ENCODE data around the gene SLC37A3.
A peak's percentile ranks its signal among the peaks of the same experiment; 100 is the strongest.
"Not testable (repeated sequence)": the region's sequence is repeated elsewhere in the genome, so short reads cannot be mapped to it uniquely, and the experiment has no call there.

Gene SLC37A3

GRCh38 chr7:140397784-140398750 lies at the start of gene SLC37A3:
SLC37A3 (minus strand) TSS chr7:140398530; CDS start chr7:140382526, 16,004 bp downstream.
- Histone ChIP-seq H3K4me1 (ENCODE audit: insufficient read depth, low read length) (peaks cover 3% of the 10 kb centered on the region; the same call in 1 of the 2 replicates), H3K9ac (ENCODE audit: low read depth, low read length) (peak within 1 kb of the TSS; percentile 58), H3K9me3 (ENCODE audit: control insufficient read depth, insufficient read depth, low read length) (no peaks in the 10 kb centered on the region), H3K36me3 (ENCODE audit: insufficient read depth, low read length) (no peaks in the 10 kb centered on the region)

- H3K36me3 ChIP-seq (ENCODE audit: insufficient read depth, low read length), result no peaks in the 10 kb centered on the region
- no peak overlapping the region for H3K9ac ChIP-seq (ENCODE audit: low read depth, low read length)
- H3K9me3 ChIP-seq (ENCODE audit: control insufficient read depth, insufficient read depth, low read length), result no peaks in the 10 kb centered on the region
- H3K4me1 ChIP-seq (ENCODE audit: insufficient read depth, low read length), result peaks cover 25% of the 10 kb centered on the region
Observed at GRCh38 chr7:140447841-140448240, 49.5 kb upstream of the SLC37A3 start.

- Histone ChIP-seq H3K9me3 (ENCODE audit: control insufficient read depth, insufficient read depth, low read length) (no peaks in the 10 kb centered on the region), H3K9ac (ENCODE audit: low read depth, low read length) (no peak overlapping the region), H3K4me1 (ENCODE audit: insufficient read depth, low read length) (peaks cover 21% of the 10 kb centered on the region), H3K36me3 (ENCODE audit: insufficient read depth, low read length) (no peaks in the 10 kb centered on the region)
Observed at GRCh38 chr7:140446467-140446866, 48.1 kb upstream of the SLC37A3 start.

- Histone ChIP-seq H3K9ac (ENCODE audit: low read depth, low read length) (no peak overlapping the region), H3K4me1 (ENCODE audit: insufficient read depth, low read length) (no peaks in the 10 kb centered on the region; the same call in 1 of the 2 replicates), H3K9me3 (ENCODE audit: control insufficient read depth, insufficient read depth, low read length) (no peaks in the 10 kb centered on the region), H3K36me3 (ENCODE audit: insufficient read depth, low read length) (no peaks in the 10 kb centered on the region)
Observed at GRCh38 chr7:140441519-140441918, 43.2 kb upstream of the SLC37A3 start.

GRCh38 chr7:140440593-140440992 lies 42.3 kb upstream of the SLC37A3 start:
- H3K36me3 ChIP-seq (ENCODE audit: insufficient read depth, low read length), result no peaks in the 10 kb centered on the region
- no peaks in the 10 kb centered on the region for H3K9me3 ChIP-seq (ENCODE audit: control insufficient read depth, insufficient read depth, low read length)
- no peak overlapping the region for H3K9ac ChIP-seq (ENCODE audit: low read depth, low read length)
- H3K4me1 ChIP-seq (ENCODE audit: insufficient read depth, low read length), result no peaks in the 10 kb centered on the region; the same call in 1 of the 2 replicates

GRCh38 chr7:140439359-140439758 lies 41.0 kb upstream of the SLC37A3 start:
- no peaks in the 10 kb centered on the region for H3K36me3 ChIP-seq (ENCODE audit: insufficient read depth, low read length)
- no peaks in the 10 kb centered on the region for H3K9me3 ChIP-seq (ENCODE audit: control insufficient read depth, insufficient read depth, low read length)
- no peaks in the 10 kb centered on the region; the same call in 1 of the 2 replicates for H3K4me1 ChIP-seq (ENCODE audit: insufficient read depth, low read length)
- no peak overlapping the region for H3K9ac ChIP-seq (ENCODE audit: low read depth, low read length)

GRCh38 chr7:140435252-140435895 lies 37.0 kb upstream of the SLC37A3 start:
- Histone ChIP-seq H3K36me3 (ENCODE audit: insufficient read depth, low read length) (no peaks in the 10 kb centered on the region), H3K9ac (ENCODE audit: low read depth, low read length) (no peak overlapping the region), H3K9me3 (ENCODE audit: control insufficient read depth, insufficient read depth, low read length) (no peaks in the 10 kb centered on the region), H3K4me1 (ENCODE audit: insufficient read depth, low read length) (no peaks in the 10 kb centered on the region)

GRCh38 chr7:140433396-140433795 lies 35.1 kb upstream of the SLC37A3 start:
- Histone ChIP-seq H3K36me3 (ENCODE audit: insufficient read depth, low read length) (no peaks in the 10 kb centered on the region), H3K4me1 (ENCODE audit: insufficient read depth, low read length) (no peaks in the 10 kb centered on the region), H3K9me3 (ENCODE audit: control insufficient read depth, insufficient read depth, low read length) (no peaks in the 10 kb centered on the region), H3K9ac (ENCODE audit: low read depth, low read length) (no peak overlapping the region)

GRCh38 chr7:140426130-140426529 lies 27.8 kb upstream of the SLC37A3 start:
- no peaks in the 10 kb centered on the region for H3K4me1 ChIP-seq (ENCODE audit: insufficient read depth, low read length)
- no peaks in the 10 kb centered on the region for H3K36me3 ChIP-seq (ENCODE audit: insufficient read depth, low read length)
- no peak overlapping the region for H3K9ac ChIP-seq (ENCODE audit: low read depth, low read length)
- H3K9me3 ChIP-seq (ENCODE audit: control insufficient read depth, insufficient read depth, low read length), result no peaks in the 10 kb centered on the region

- H3K9ac ChIP-seq (ENCODE audit: low read depth, low read length), result no peak overlapping the region
- no peaks in the 10 kb centered on the region for H3K4me1 ChIP-seq (ENCODE audit: insufficient read depth, low read length)
- no peaks in the 10 kb centered on the region for H3K9me3 ChIP-seq (ENCODE audit: control insufficient read depth, insufficient read depth, low read length)
- H3K36me3 ChIP-seq (ENCODE audit: insufficient read depth, low read length), result no peaks in the 10 kb centered on the region
Observed at GRCh38 chr7:140425718-140426117, 27.4 kb upstream of the SLC37A3 start.

- Histone ChIP-seq H3K4me1 (ENCODE audit: insufficient read depth, low read length) (no peaks in the 10 kb centered on the region), H3K9me3 (ENCODE audit: control insufficient read depth, insufficient read depth, low read length) (no peaks in the 10 kb centered on the region), H3K36me3 (ENCODE audit: insufficient read depth, low read length) (no peaks in the 10 kb centered on the region), H3K9ac (ENCODE audit: low read depth, low read length) (no peak overlapping the region)
Observed at GRCh38 chr7:140423501-140423900, 25.2 kb upstream of the SLC37A3 start.

- Histone ChIP-seq H3K36me3 (ENCODE audit: insufficient read depth, low read length) (no peaks in the 10 kb centered on the region), H3K9ac (ENCODE audit: low read depth, low read length) (no peak overlapping the region), H3K9me3 (ENCODE audit: control insufficient read depth, insufficient read depth, low read length) (no peaks in the 10 kb centered on the region), H3K4me1 (ENCODE audit: insufficient read depth, low read length) (no peaks in the 10 kb centered on the region)
Observed at GRCh38 chr7:140421521-140421920, 23.2 kb upstream of the SLC37A3 start.

GRCh38 chr7:140418653-140419052 lies 20.3 kb upstream of the SLC37A3 start:
- Histone ChIP-seq H3K36me3 (ENCODE audit: insufficient read depth, low read length) (no peaks in the 10 kb centered on the region), H3K9ac (ENCODE audit: low read depth, low read length) (no peak overlapping the region), H3K4me1 (ENCODE audit: insufficient read depth, low read length) (no peaks in the 10 kb centered on the region; the same call in 1 of the 2 replicates), H3K9me3 (ENCODE audit: control insufficient read depth, insufficient read depth, low read length) (no peaks in the 10 kb centered on the region)

- not testable (repeated sequence) for H3K4me1 ChIP-seq (ENCODE audit: insufficient read depth, low read length); H3K9me3 ChIP-seq (ENCODE audit: control insufficient read depth, insufficient read depth, low read length); H3K36me3 ChIP-seq (ENCODE audit: insufficient read depth, low read length); H3K9ac ChIP-seq (ENCODE audit: low read depth, low read length)
Observed at GRCh38 chr7:140418156-140418472, 19.8 kb upstream of the SLC37A3 start.

Measured in ES-I3 (cell line).